Thyroid gland (tissue), 4 donors: ENCODE data around the gene ECHS1. TPM values are rescaled to one million over a fixed set of nuclear protein-coding genes. Genes with fewer than 3 reads are reported as not detected.

Experiments
- DNase-seq, 2 donors: peaks; one replicate each; pipeline ENCODE4 v3.0.0-alpha.2; 2019
- H3K27ac ChIP-seq, 3 donors: fragments of 200-600 bp; sonication (generic); 1 replicate in 2 of 3; 2 replicates in 1 of 3; pipeline ENCODE4 v1.5.1; 2016 to 2019; ENCODE audit warnings: mild to moderate bottlenecking in 1 of 3, moderate library complexity in 1 of 3
- H3K27me3 ChIP-seq: fragments of 200-600 bp; sonication (generic); one replicate; pipeline ENCODE4 v1.5.1; 2019
- H3K36me3 ChIP-seq, 2 donors: fragments of 200-600 bp; sonication (generic); one replicate each; pipeline ENCODE4 v1.5.1; 2016 to 2019
- H3K4me1 ChIP-seq, 2 donors: fragments of 200-600 bp; sonication (generic); one replicate each; pipeline ENCODE4 v1.5.1; 2017 to 2019
- H3K4me3 ChIP-seq, 3 donors: fragments of 200-600 bp; sonication (generic); replicated peaks in 1 of 3; 1 replicate in 2 of 3; 2 replicates in 1 of 3; pipeline ENCODE4 v1.5.1; 2016; ENCODE audit warnings: mild to moderate bottlenecking in 1 of 3
- H3K9me3 ChIP-seq: fragments of 200-600 bp; sonication (generic); one replicate; pipeline ENCODE4 v1.5.1; 2017
- POLR2A ChIP-seq, 2 donors: fragments of 450-650 bp; IDR thresholded peaks; one replicate each; pipeline ENCODE4 v1.6.1; 2017; ENCODE audit warnings: antibody characterized with exemption in 2 of 2, mild to moderate bottlenecking in 2 of 2, moderate library complexity in 1 of 2
- WGBS, 2 donors: methylation state at CpG; one replicate each; pipeline ENCODE4 v1.1.5; 2017; 5-methylcytosine and 5-hydroxymethylcytosine counted together
- intact Hi-C: fragments of 100-400 bp; cut with DNase I; formaldehyde crosslinking; loops from one replicate; pipeline ENCODE4 v1.15.1; 2023
- total RNA-seq, 4 donors: library from RNA; depleted of rRNA; stranded (reverse); fragments of >200 nt; gene quantifications; one replicate each; pipeline ENCODE4 v1.2.3, GENCODE V29; 2016
- TF ChIP-seq, protein P1 (sequence below), 6 experiments: fragments of 200-600 bp in 3 of 6; fragments of 450-650 bp in 3 of 6; sonication (generic) in 3 of 6; IDR thresholded peaks; one replicate each; pipeline ENCODE4 v1.5.1; 2016 to 2019; ENCODE audit warnings: antibody characterized with exemption in 6 of 6, mild to moderate bottlenecking in 2 of 6, inconsistent platforms in 1 of 6, moderate library complexity in 1 of 6

Gene ECHS1
- total RNA-seq, 4 donors from 2014 or later, result 73.9 to 135 (median 99.5) TPM

DNA sequence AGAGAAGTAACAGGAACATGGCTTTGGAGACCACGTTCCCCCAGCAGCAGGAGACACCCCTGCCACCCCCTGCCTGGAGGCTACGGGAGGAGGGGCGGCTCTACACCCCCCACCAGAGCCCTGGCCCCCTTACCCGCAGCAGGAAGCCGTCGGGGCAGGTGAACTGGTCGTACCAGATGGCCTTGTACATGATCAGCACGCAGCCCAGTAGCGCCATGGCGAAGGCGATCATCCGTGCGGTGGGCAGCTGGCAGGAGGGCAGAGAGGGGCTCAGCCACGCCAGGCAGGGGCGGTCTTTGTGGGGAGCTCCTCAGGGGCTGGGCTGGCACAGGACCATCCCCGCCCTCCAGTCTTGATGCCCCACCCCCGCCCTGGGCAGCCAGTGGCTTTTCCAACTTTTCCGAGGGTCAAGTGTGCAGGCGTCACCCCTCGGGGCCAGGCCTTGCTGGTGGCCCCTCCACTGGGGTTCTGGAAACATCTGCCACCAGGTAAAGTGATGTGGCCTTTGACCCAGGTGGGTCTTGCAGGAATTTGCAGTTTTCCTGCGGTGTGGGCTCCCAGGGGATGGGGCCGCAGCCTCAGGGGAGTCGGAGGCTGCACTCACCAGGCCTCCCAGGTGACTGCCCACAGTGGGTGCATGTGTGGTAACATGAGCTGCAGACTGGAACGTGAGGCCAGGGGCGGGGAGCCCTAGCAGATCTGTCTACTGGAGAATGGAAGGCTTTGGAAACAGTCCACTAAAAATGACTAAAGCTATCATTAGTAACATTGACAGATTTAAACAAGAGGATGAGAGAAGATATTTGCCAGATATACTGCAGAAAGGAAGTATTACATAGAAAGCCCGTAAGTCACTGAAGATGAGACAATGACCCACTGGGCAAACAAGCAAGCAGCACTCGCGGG, 46.2 kb downstream of the ECHS1 start:
- Histone ChIP-seq H3K36me3 (no peaks in the 10 kb centered on the region), H3K9me3 (no peaks in the 10 kb centered on the region), H3K27me3 (peaks cover 14% of the 10 kb centered on the region), H3K4me1 (peaks cover 6 to 18% of the 10 kb centered on the region in 2 donors), H3K4me3 (no peak overlapping the region), H3K27ac (no peak overlapping the region)
- DNase-seq, result no peak
- 22 to 25% methylated on average over 18 to 24 of the region's 28 CpGs for WGBS, 2 donors
- TF ChIP-seq POLR2A (IDR thresholded peaks at IDR 0.05), result no peak
- TF ChIP-seq, protein P1, sequence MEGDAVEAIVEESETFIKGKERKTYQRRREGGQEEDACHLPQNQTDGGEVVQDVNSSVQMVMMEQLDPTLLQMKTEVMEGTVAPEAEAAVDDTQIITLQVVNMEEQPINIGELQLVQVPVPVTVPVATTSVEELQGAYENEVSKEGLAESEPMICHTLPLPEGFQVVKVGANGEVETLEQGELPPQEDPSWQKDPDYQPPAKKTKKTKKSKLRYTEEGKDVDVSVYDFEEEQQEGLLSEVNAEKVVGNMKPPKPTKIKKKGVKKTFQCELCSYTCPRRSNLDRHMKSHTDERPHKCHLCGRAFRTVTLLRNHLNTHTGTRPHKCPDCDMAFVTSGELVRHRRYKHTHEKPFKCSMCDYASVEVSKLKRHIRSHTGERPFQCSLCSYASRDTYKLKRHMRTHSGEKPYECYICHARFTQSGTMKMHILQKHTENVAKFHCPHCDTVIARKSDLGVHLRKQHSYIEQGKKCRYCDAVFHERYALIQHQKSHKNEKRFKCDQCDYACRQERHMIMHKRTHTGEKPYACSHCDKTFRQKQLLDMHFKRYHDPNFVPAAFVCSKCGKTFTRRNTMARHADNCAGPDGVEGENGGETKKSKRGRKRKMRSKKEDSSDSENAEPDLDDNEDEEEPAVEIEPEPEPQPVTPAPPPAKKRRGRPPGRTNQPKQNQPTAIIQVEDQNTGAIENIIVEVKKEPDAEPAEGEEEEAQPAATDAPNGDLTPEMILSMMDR (IDR thresholded peaks at IDR 0.05), result no peak
- intact Hi-C loops, result loop anchor here (5.0 kb wide), 1 partner anchor 170 kb away; no protein-coding TSS in a partner anchor

DNA sequence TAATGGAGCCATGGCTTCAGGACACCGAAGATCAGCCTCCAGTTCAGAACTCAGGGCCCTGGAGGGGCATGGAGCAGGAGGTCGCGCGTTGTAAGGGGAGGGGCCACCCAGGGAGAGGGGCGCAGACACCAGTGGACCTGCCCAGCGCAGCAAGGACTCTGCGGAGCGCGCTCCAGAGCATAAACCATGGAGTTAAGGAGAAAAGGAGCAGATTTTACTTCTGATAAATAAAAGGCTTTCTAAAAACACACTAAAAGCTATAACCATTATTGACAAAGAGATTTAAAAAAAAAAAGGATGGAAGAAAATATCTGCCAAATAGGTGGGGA, 47.0 kb downstream of the ECHS1 start:
- H3K4me1 ChIP-seq, result peaks cover 6 to 18% of the 10 kb centered on the region in 2 donors
- H3K4me3 ChIP-seq, result peak overlapping the region in 1 of 3 donors; percentile 24
- DNase-seq, result no peak
- no peaks in the 10 kb centered on the region for H3K9me3 ChIP-seq
- no peaks in the 10 kb centered on the region for H3K36me3 ChIP-seq
- H3K27ac ChIP-seq, result no peak overlapping the region
- 25 to 38% methylated on average over 9 of the region's 9 CpGs for WGBS, 2 donors
- peaks cover 14% of the 10 kb centered on the region for H3K27me3 ChIP-seq
- intact Hi-C loops, result loop anchor here (5.0 kb wide), 1 partner anchor 171 kb away; no protein-coding TSS in a partner anchor
- no peak for TF ChIP-seq POLR2A (IDR thresholded peaks at IDR 0.05)
- TF ChIP-seq, protein P1 (IDR thresholded peaks at IDR 0.05), result no peak

DNA sequence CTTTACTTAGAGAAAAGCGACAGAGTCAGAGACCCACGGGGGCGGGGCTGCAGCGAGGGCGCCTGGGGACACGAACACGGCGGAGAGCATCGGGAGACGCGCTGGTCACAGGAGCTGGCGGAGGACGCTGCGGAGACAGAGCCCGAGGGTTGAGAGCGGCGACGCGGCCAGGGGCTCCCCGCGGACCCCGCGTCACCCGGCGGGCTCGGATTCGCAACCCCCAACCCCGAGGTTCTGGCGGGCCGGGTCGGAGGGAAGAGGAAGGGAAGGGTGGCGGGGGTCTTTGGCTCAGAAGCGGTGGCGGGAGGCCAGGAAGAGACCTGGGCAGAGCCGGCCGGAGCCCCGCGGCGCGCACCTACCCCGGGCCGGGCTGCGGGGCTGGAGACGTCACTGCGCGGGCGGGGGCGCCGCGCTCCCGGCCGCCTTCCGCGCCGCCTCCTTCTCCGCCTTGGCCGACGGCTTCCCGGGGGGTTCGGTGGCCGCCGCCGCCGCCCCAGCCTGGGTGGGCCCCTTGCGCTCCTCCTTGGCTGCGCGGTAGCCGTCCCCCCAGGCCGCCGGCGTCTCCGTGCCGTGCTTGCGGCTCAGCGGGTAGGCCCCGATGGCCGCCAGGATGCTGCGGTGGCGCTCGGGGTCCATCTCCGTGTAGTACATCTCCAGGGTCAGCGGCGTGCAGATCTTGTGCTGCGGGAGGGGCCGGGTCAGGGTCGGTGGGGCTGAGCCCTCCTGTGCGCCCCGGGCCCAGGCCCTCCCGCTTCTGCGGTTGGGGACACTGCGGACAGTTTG, 47.5 kb downstream of the ECHS1 start:
- TF ChIP-seq, protein P1 (IDR thresholded peaks at IDR 0.05), result no peak
- TF ChIP-seq POLR2A (IDR thresholded peaks at IDR 0.05), result no peak
- peaks cover 14% of the 10 kb centered on the region for H3K27me3 ChIP-seq
- H3K9me3 ChIP-seq, result no peaks in the 10 kb centered on the region
- DNase-seq, result peak in 1 of 2 donors; percentile 12
- peak overlapping the region in 2 of 3 donors; percentile 5 to 24 for H3K4me3 ChIP-seq
- no peak overlapping the region for H3K27ac ChIP-seq
- H3K4me1 ChIP-seq, result peaks cover 6 to 18% of the 10 kb centered on the region in 2 donors
- WGBS, 2 donors, result 2% methylated on average over 11 to 35 of the region's 91 CpGs
- no peaks in the 10 kb centered on the region for H3K36me3 ChIP-seq
- intact Hi-C loops, result loop anchor here (5.0 kb wide), 1 partner anchor 172 kb away; no protein-coding TSS in a partner anchor

- peaks cover 6 to 18% of the 10 kb centered on the region in 2 donors for H3K4me1 ChIP-seq
- H3K4me3 ChIP-seq, result peak overlapping the region in 1 of 3 donors; percentile 24
- intact Hi-C loops, result loop anchor here (5.0 kb wide), 1 partner anchor 172 kb away; no protein-coding TSS in a partner anchor
- DNase-seq, result no peak
- WGBS, 2 donors, result 17 to 35% methylated on average over 4 of the region's 20 CpGs
- H3K9me3 ChIP-seq, result no peaks in the 10 kb centered on the region
- no peak overlapping the region for H3K27ac ChIP-seq
- TF ChIP-seq POLR2A (IDR thresholded peaks at IDR 0.05), result no peak
- TF ChIP-seq, protein P1 (IDR thresholded peaks at IDR 0.05), result no peak
- no peaks in the 10 kb centered on the region for H3K36me3 ChIP-seq
- peaks cover 14% of the 10 kb centered on the region for H3K27me3 ChIP-seq
Observed at GRCh38 chr10:133324857-133325260, 48.3 kb downstream of the ECHS1 start.
